Measurements from ENCODE around the gene HPGDS.

Gene HPGDS

DNA sequence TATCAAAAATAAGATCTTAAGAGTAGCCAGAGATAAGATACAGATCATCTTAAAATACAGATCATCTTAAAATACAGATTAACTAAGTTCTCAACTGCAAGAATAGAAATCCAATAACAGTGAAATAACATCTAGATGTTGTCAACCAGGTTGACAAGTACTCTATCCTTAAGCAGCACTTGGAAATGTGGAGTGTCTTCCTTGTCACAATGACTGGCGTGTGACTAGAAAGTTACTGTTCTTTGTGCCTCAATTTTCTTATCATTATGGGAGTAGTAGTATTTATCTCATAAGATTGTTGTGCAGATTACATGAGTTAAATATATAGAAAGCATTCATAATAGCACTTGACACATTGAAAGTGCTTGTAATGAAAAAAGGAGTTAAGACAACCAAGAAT is 25.8 kb upstream of the HPGDS start:
- H3K9me3 ChIP-seq (ENCODE audit: low read length): no peaks in the 10 kb centered on the region
- no peak overlapping the region for H3K9ac ChIP-seq (ENCODE audit: low read length)
- no peak overlapping the region for H3K4me3 ChIP-seq (ENCODE audit: low read depth, low read length, poor library complexity, severe bottlenecking)
- TF ChIP-seq EZH2 (IDR thresholded peaks at IDR 0.05; ENCODE audit: borderline replicate concordance, low read length) (no peak), CTCF (IDR thresholded peaks at IDR 0.05; ENCODE audit: low read length) (no peak)
- H3K27me3 ChIP-seq (ENCODE audit: insufficient read depth, low read length): no peaks in the 10 kb centered on the region
- no peaks in the 10 kb centered on the region for H3K4me1 ChIP-seq (ENCODE audit: insufficient read depth, low read length, severe bottlenecking)
- no peaks in the 10 kb centered on the region for H4K20me1 ChIP-seq (ENCODE audit: insufficient read depth, low read length)
- H3K79me2 ChIP-seq (ENCODE audit: insufficient read depth, low read length): no peaks in the 10 kb centered on the region
- no peaks in the 10 kb centered on the region for H3F3A ChIP-seq (ENCODE audit: insufficient read depth, low read length)
- no peak overlapping the region for H2AFZ ChIP-seq (ENCODE audit: low read length)
- no peak overlapping the region for H3K4me2 ChIP-seq (ENCODE audit: low read length)
- H3K36me3 ChIP-seq (ENCODE audit: insufficient read depth, low read length): no peaks in the 10 kb centered on the region
- H3K27ac ChIP-seq (ENCODE audit: low read depth, low read length, poor library complexity, severe bottlenecking): no peak overlapping the region
- H3K9me2 ChIP-seq (ENCODE audit: low read depth, low read length): no peaks in the 10 kb centered on the region

GRCh38 chr4:94365304-94365703 is 22.7 kb upstream of the HPGDS start:
- Histone ChIP-seq H3K27me3 (ENCODE audit: insufficient read depth, low read length) (no peaks in the 10 kb centered on the region), H2AFZ (ENCODE audit: low read length) (no peak overlapping the region)

GRCh38 chr4:94364527-94364926 is 21.9 kb upstream of the HPGDS start:
- Histone ChIP-seq H3F3A (ENCODE audit: insufficient read depth, low read length) (no peaks in the 10 kb centered on the region), H2AFZ (ENCODE audit: low read length) (no peak overlapping the region), H3K4me2 (ENCODE audit: low read length) (no peak overlapping the region), H3K79me2 (ENCODE audit: insufficient read depth, low read length) (no peaks in the 10 kb centered on the region), H3K4me1 (ENCODE audit: insufficient read depth, low read length, severe bottlenecking) (no peaks in the 10 kb centered on the region), H3K9me3 (ENCODE audit: low read length) (no peaks in the 10 kb centered on the region), H4K20me1 (ENCODE audit: insufficient read depth, low read length) (no peaks in the 10 kb centered on the region), H3K4me3 (ENCODE audit: low read depth, low read length, poor library complexity, severe bottlenecking) (no peak overlapping the region), H3K36me3 (ENCODE audit: insufficient read depth, low read length) (no peaks in the 10 kb centered on the region), H3K9ac (ENCODE audit: low read length) (no peak overlapping the region), H3K27ac (ENCODE audit: low read depth, low read length, poor library complexity, severe bottlenecking) (no peak overlapping the region), H3K27me3 (ENCODE audit: insufficient read depth, low read length) (no peaks in the 10 kb centered on the region), H3K9me2 (ENCODE audit: low read depth, low read length) (no peaks in the 10 kb centered on the region)
- TF ChIP-seq CTCF (IDR thresholded peaks at IDR 0.05; ENCODE audit: low read length): no peak
- TF ChIP-seq EZH2 (IDR thresholded peaks at IDR 0.05; ENCODE audit: borderline replicate concordance, low read length): no peak

More at GRCh38 chr4:94365304-94365703, 22.7 kb upstream of the HPGDS start:
- TF ChIP-seq EZH2 (IDR thresholded peaks at IDR 0.05; ENCODE audit: borderline replicate concordance, low read length) (no peak), CTCF (IDR thresholded peaks at IDR 0.05; ENCODE audit: low read length) (no peak)
- H3F3A ChIP-seq (ENCODE audit: insufficient read depth, low read length): no peaks in the 10 kb centered on the region
- H3K27ac ChIP-seq (ENCODE audit: low read depth, low read length, poor library complexity, severe bottlenecking): no peak overlapping the region
- no peak overlapping the region for H3K4me3 ChIP-seq (ENCODE audit: low read depth, low read length, poor library complexity, severe bottlenecking)
- H4K20me1 ChIP-seq (ENCODE audit: insufficient read depth, low read length): no peaks in the 10 kb centered on the region
- no peaks in the 10 kb centered on the region for H3K36me3 ChIP-seq (ENCODE audit: insufficient read depth, low read length)
- H3K4me1 ChIP-seq (ENCODE audit: insufficient read depth, low read length, severe bottlenecking): no peaks in the 10 kb centered on the region
- no peaks in the 10 kb centered on the region for H3K9me2 ChIP-seq (ENCODE audit: low read depth, low read length)
- no peak overlapping the region for H3K9ac ChIP-seq (ENCODE audit: low read length)
- H3K9me3 ChIP-seq (ENCODE audit: low read length): no peaks in the 10 kb centered on the region
- no peaks in the 10 kb centered on the region for H3K79me2 ChIP-seq (ENCODE audit: insufficient read depth, low read length)
- H3K4me2 ChIP-seq (ENCODE audit: low read length): no peak overlapping the region
